Activated T-cell treated with anti-CD3 and anti-CD28 coated beads, Interleukin-2, amount 50 U/mL, for 24 hours (primary cell): Measurements from ENCODE around the gene POLRMT.

ENCODE experiments used
- DNase-seq: peaks from one replicate; pipeline ENCODE4 v3.0.0-alpha.2; 2020
- H3K27ac Mint-ChIP-seq: 2 replicates; pipeline ENCODE4 v1.8.0; 2020; ENCODE audit warnings: mild to moderate bottlenecking, mixed read lengths
- H3K27me3 Mint-ChIP-seq: 2 replicates; pipeline ENCODE4 v1.8.0; 2020; ENCODE audit warnings: mixed read lengths
- H3K36me3 Mint-ChIP-seq: 2 replicates; pipeline ENCODE4 v1.8.0; 2020; ENCODE audit warnings: low read depth, mixed read lengths
- H3K4me1 Mint-ChIP-seq: 2 replicates; pipeline ENCODE4 v1.8.0; 2020; ENCODE audit warnings: low read depth, mixed read lengths
- H3K4me3 Mint-ChIP-seq: 2 replicates; pipeline ENCODE4 v1.8.0; 2020; ENCODE audit warnings: mild to moderate bottlenecking, moderate library complexity, mixed read lengths
- H3K9me3 Mint-ChIP-seq: 2 replicates; pipeline ENCODE4 v1.8.0; 2020; ENCODE audit warnings: mixed read lengths

The POLRMT gene

GRCh38 chr19:633068-633785, at the start of gene POLRMT:
TSS of gene POLRMT (minus strand) at chr19:633537. CDS start at chr19:633512, 25 bp downstream.
- peak; percentile 96 for DNase-seq
- Mint-ChIP-seq H3K27ac (peak within 1 kb of the TSS; percentile 96), H3K4me1 (peaks cover 38% of the 10 kb centered on the region), H3K9me3 (no peaks in the 10 kb centered on the region), H3K36me3 (peaks cover 46% of the 10 kb centered on the region), H3K4me3 (peak within 1 kb of the TSS; percentile 97), H3K27me3 (no peaks in the 10 kb centered on the region)

- no peak for DNase-seq
- Mint-ChIP-seq H3K4me3 (no peak overlapping the region), H3K27ac (no peak overlapping the region), H3K4me1 (peaks cover 11% of the 10 kb centered on the region), H3K27me3 (peaks cover under 1% of the 10 kb centered on the region), H3K36me3 (no peaks in the 10 kb centered on the region), H3K9me3 (no peaks in the 10 kb centered on the region)
These were observed 49.5 kb upstream of the POLRMT start for GRCh38 chr19:682678-683320.

- Mint-ChIP-seq H3K4me3 (peak overlapping the region; percentile 82), H3K9me3 (no peaks in the 10 kb centered on the region), H3K4me1 (peaks cover 14% of the 10 kb centered on the region), H3K36me3 (no peaks in the 10 kb centered on the region), H3K27me3 (peaks cover 10% of the 10 kb centered on the region), H3K27ac (peak overlapping the region; percentile 99)
- DNase-seq: no peak
These were observed 48.0 kb upstream of the POLRMT start for GRCh38 chr19:681029-682019.

- Mint-ChIP-seq H3K36me3 (no peaks in the 10 kb centered on the region), H3K27ac (peak overlapping the region; percentile 99), H3K4me1 (peaks cover 14% of the 10 kb centered on the region), H3K9me3 (no peaks in the 10 kb centered on the region), H3K4me3 (peak overlapping the region; percentile 82), H3K27me3 (peaks cover 15% of the 10 kb centered on the region)
- DNase-seq: peak; percentile 99
These were observed 47.1 kb upstream of the POLRMT start for GRCh38 chr19:680287-681028.

- H3K36me3 Mint-ChIP-seq: no peaks in the 10 kb centered on the region
- peak overlapping the region; percentile 72 for H3K27ac Mint-ChIP-seq
- H3K9me3 Mint-ChIP-seq: no peaks in the 10 kb centered on the region
- H3K4me1 Mint-ChIP-seq: peaks cover 17% of the 10 kb centered on the region
- H3K27me3 Mint-ChIP-seq: peaks cover 21% of the 10 kb centered on the region
- peak overlapping the region; percentile 82 for H3K4me3 Mint-ChIP-seq
- DNase-seq: peak; percentile 68
These were observed 46.3 kb upstream of the POLRMT start for GRCh38 chr19:679418-680286.

- Mint-ChIP-seq H3K36me3 (no peaks in the 10 kb centered on the region), H3K4me1 (peaks cover 17% of the 10 kb centered on the region), H3K27ac (peak overlapping the region; percentile 55), H3K9me3 (no peaks in the 10 kb centered on the region), H3K27me3 (peaks cover 26% of the 10 kb centered on the region), H3K4me3 (peak overlapping the region; percentile 76)
- DNase-seq: no peak
These were observed 45.6 kb upstream of the POLRMT start for GRCh38 chr19:678791-679388.

- Mint-ChIP-seq H3K4me3 (peak overlapping the region; percentile 42), H3K9me3 (no peaks in the 10 kb centered on the region), H3K4me1 (peaks cover 17% of the 10 kb centered on the region), H3K36me3 (no peaks in the 10 kb centered on the region), H3K27ac (no peak overlapping the region), H3K27me3 (peaks cover 32% of the 10 kb centered on the region)
- DNase-seq: no peak
These were observed 44.5 kb upstream of the POLRMT start for GRCh38 chr19:677601-678436.

GRCh38 chr19:677201-677600, 43.9 kb upstream of the POLRMT start:
- H3K27me3 Mint-ChIP-seq: peaks cover 32% of the 10 kb centered on the region
- H3K4me3 Mint-ChIP-seq: no peak overlapping the region
- H3K36me3 Mint-ChIP-seq: no peaks in the 10 kb centered on the region
- no peak overlapping the region for H3K27ac Mint-ChIP-seq
- H3K9me3 Mint-ChIP-seq: no peaks in the 10 kb centered on the region
- peaks cover 17% of the 10 kb centered on the region for H3K4me1 Mint-ChIP-seq
- no peak for DNase-seq

- H3K27me3 Mint-ChIP-seq: peaks cover 32% of the 10 kb centered on the region
- peaks cover 16% of the 10 kb centered on the region for H3K4me1 Mint-ChIP-seq
- H3K4me3 Mint-ChIP-seq: no peak within 1 kb of the TSS
These were observed 43.2 kb upstream of the POLRMT start, which contains the start of gene FSTL3 for GRCh38 chr19:676339-677105. TSS of gene FSTL3 (plus strand) at chr19:676392. CDS start at chr19:676424, 32 bp downstream.

GRCh38 chr19:676007-676338, 42.6 kb upstream of the POLRMT start:
- H3K4me1 Mint-ChIP-seq: peaks cover 13% of the 10 kb centered on the region
- H3K27ac Mint-ChIP-seq: no peak overlapping the region
- H3K4me3 Mint-ChIP-seq: no peak overlapping the region
- H3K9me3 Mint-ChIP-seq: no peaks in the 10 kb centered on the region
- H3K36me3 Mint-ChIP-seq: no peaks in the 10 kb centered on the region
- DNase-seq: no peak
- peaks cover 32% of the 10 kb centered on the region for H3K27me3 Mint-ChIP-seq

More at GRCh38 chr19:676339-677105, 43.2 kb upstream of the POLRMT start, which contains the start of gene FSTL3:
- DNase-seq: no peak
- no peaks in the 10 kb centered on the region for H3K9me3 Mint-ChIP-seq
- H3K27ac Mint-ChIP-seq: peak within 1 kb of the TSS; percentile 7
- no peaks in the 10 kb centered on the region for H3K36me3 Mint-ChIP-seq

- no peaks in the 10 kb centered on the region for H3K36me3 Mint-ChIP-seq
- H3K27ac Mint-ChIP-seq: no peak overlapping the region
- peaks cover 35% of the 10 kb centered on the region for H3K27me3 Mint-ChIP-seq
- peaks cover 11% of the 10 kb centered on the region for H3K4me1 Mint-ChIP-seq
- no peaks in the 10 kb centered on the region for H3K9me3 Mint-ChIP-seq
- no peak for DNase-seq
- H3K4me3 Mint-ChIP-seq: no peak overlapping the region
These were observed 41.2 kb upstream of the POLRMT start for GRCh38 chr19:674282-675151.
